Neural progenitor cell (in vitro differentiated cells): ENCODE results near the gene WFDC11. TPM values are rescaled to one million over a fixed set of nuclear protein-coding genes. Genes with fewer than 3 reads are reported as not detected.
A peak's percentile ranks its signal among the peaks of the same experiment; 100 is the strongest.

ENCODE experiments used
- DNase-seq: peaks from one replicate; pipeline ENCODE4 v3.0.0-alpha.2; 2016; ENCODE audit warnings: low spot score
- H2AFZ ChIP-seq: fragments of 200-600 bp; sonication (generic); replicated peaks from 2 replicates; pipeline ENCODE4 v1.6.1; 2016; ENCODE audit warnings: antibody characterized with exemption
- H3F3A ChIP-seq: fragments of 200-600 bp; sonication (generic); 2 replicates; pipeline ENCODE4 v1.6.1; 2016; ENCODE audit warnings: antibody characterized with exemption, low read depth
- H3K27ac ChIP-seq: fragments of 200-600 bp; sonication (generic); 2 replicates; pipeline ENCODE4 v1.5.1; 2016; ENCODE audit warnings: mild to moderate bottlenecking
- H3K27me3 ChIP-seq: fragments of 200-600 bp; sonication (generic); 2 replicates; pipeline ENCODE4 v1.6.1; 2016; ENCODE audit warnings: mild to moderate bottlenecking, moderate library complexity
- H3K36me3 ChIP-seq: fragments of 200-600 bp; sonication (generic); 2 replicates; pipeline ENCODE4 v1.5.1; 2016
- H3K4me1 ChIP-seq: fragments of 200-600 bp; sonication (generic); 2 replicates; pipeline ENCODE4 v1.6.1; 2016; ENCODE audit warnings: mixed run types
- H3K4me2 ChIP-seq: fragments of 200-600 bp; sonication (generic); 2 replicates; pipeline ENCODE4 v1.6.1; 2016
- H3K4me3 ChIP-seq: fragments of 200-600 bp; sonication (generic); 2 replicates; pipeline ENCODE4 v1.5.1; 2016
- H3K79me2 ChIP-seq: fragments of 200-600 bp; sonication (generic); 2 replicates; pipeline ENCODE4 v1.6.1; 2016; ENCODE audit warnings: low read depth
- H3K9ac ChIP-seq: fragments of 200-600 bp; sonication (generic); 2 replicates; pipeline ENCODE4 v1.6.1; 2016
- H3K9me3 ChIP-seq: fragments of 200-600 bp; sonication (generic); 2 replicates; pipeline ENCODE4 v1.5.1; 2016; ENCODE audit warnings: low read depth
- H4K20me1 ChIP-seq: fragments of 200-600 bp; sonication (generic); 2 replicates; pipeline ENCODE4 v1.6.1; 2016; ENCODE audit warnings: low read depth
- H3K27ac Mint-ChIP-seq: 3 replicates; pipeline ENCODE4 v1.8.0; 2021; ENCODE audit warnings: mixed read lengths
- H3K27me3 Mint-ChIP-seq: 2 replicates; pipeline ENCODE4 v1.8.0; 2022; ENCODE audit warnings: low read depth, mild to moderate bottlenecking, inconsistent platforms, moderate library complexity, mixed read lengths; ENCODE audit not compliant: insufficient read depth
- H3K36me3 Mint-ChIP-seq: 3 replicates; pipeline ENCODE4 v1.8.0; 2021; ENCODE audit warnings: mixed read lengths
- H3K4me1 Mint-ChIP-seq: 3 replicates; pipeline ENCODE4 v1.8.0; 2021; ENCODE audit warnings: mixed read lengths
- H3K4me3 Mint-ChIP-seq: 3 replicates; pipeline ENCODE4 v1.8.0; 2021; ENCODE audit warnings: mild to moderate bottlenecking, moderate library complexity, mixed read lengths
- H3K9me3 Mint-ChIP-seq: 3 replicates; pipeline ENCODE4 v1.8.0; 2020; ENCODE audit warnings: mixed read lengths
- EZH2 ChIP-seq: fragments of 200-600 bp; sonication (generic); IDR thresholded peaks from 2 replicates; pipeline ENCODE4 v1.6.1; 2017; ENCODE audit warnings: antibody characterized with exemption, mild to moderate bottlenecking, moderate library complexity
- EZH2phosphoT487 ChIP-seq: fragments of 200-600 bp; sonication (generic); IDR thresholded peaks from 2 replicates; pipeline ENCODE4 v1.6.1; 2017; ENCODE audit warnings: antibody characterized with exemption
- total RNA-seq: library from RNA; depleted of rRNA; stranded (reverse); fragments of >200 nt; gene quantifications from 2 replicates; pipeline ENCODE4 v1.2.3, GENCODE V29; 2015; ENCODE audit warnings: low replicate concordance
- TF ChIP-seq, protein P1 (sequence below): fragments of 200-600 bp; sonication (generic); IDR thresholded peaks from 2 replicates; pipeline ENCODE4 v1.5.1; 2017; ENCODE audit warnings: antibody characterized with exemption, mild to moderate bottlenecking

WFDC11 gene
- total RNA-seq, 1 donor from 2014 or later, result not detected

DNA sequence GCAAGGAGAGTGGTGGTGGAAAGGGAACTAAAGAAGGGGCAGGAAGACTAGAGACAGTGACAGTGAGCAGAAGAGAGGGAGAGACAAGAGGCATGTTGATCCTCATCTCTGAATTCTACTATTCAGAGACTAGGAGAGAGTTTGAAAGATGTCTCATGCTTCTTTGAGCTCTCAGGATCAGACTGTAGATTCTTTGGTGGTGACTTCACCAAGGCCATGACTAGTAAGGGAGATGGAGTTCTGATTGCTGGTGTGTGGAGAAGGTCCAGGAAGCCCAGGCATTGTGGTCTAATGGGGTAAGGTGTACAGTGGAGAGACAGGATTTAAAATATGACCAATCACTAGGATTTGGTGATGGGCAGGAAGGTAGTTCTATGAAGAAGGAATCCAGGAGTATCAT, 39.7 kb downstream of the WFDC11 start:
- Histone ChIP-seq H3K27ac (no peak overlapping the region), H3K36me3 (no peaks in the 10 kb centered on the region), H3K9ac (no peak overlapping the region), H3K4me2 (no peak overlapping the region), H3K9me3 (no peaks in the 10 kb centered on the region), H2AFZ (no peak overlapping the region), H3K4me3 (no peak overlapping the region), H3K27me3 (no peaks in the 10 kb centered on the region), H4K20me1 (no peaks in the 10 kb centered on the region), H3K79me2 (no peaks in the 10 kb centered on the region), H3K4me1 (no peaks in the 10 kb centered on the region), H3F3A (no peaks in the 10 kb centered on the region)
- TF ChIP-seq EZH2, result no peak
- TF ChIP-seq EZH2phosphoT487, result no peak
- TF ChIP-seq, protein P1, sequence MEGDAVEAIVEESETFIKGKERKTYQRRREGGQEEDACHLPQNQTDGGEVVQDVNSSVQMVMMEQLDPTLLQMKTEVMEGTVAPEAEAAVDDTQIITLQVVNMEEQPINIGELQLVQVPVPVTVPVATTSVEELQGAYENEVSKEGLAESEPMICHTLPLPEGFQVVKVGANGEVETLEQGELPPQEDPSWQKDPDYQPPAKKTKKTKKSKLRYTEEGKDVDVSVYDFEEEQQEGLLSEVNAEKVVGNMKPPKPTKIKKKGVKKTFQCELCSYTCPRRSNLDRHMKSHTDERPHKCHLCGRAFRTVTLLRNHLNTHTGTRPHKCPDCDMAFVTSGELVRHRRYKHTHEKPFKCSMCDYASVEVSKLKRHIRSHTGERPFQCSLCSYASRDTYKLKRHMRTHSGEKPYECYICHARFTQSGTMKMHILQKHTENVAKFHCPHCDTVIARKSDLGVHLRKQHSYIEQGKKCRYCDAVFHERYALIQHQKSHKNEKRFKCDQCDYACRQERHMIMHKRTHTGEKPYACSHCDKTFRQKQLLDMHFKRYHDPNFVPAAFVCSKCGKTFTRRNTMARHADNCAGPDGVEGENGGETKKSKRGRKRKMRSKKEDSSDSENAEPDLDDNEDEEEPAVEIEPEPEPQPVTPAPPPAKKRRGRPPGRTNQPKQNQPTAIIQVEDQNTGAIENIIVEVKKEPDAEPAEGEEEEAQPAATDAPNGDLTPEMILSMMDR, result no peak
- Mint-ChIP-seq H3K27me3 (peaks cover 3% of the 10 kb centered on the region), H3K36me3 (no peaks in the 10 kb centered on the region), H3K9me3 (no peaks in the 10 kb centered on the region), H3K4me3 (no peak overlapping the region), H3K27ac (no peak overlapping the region), H3K4me1 (no peaks in the 10 kb centered on the region)
- no peak for DNase-seq

DNA sequence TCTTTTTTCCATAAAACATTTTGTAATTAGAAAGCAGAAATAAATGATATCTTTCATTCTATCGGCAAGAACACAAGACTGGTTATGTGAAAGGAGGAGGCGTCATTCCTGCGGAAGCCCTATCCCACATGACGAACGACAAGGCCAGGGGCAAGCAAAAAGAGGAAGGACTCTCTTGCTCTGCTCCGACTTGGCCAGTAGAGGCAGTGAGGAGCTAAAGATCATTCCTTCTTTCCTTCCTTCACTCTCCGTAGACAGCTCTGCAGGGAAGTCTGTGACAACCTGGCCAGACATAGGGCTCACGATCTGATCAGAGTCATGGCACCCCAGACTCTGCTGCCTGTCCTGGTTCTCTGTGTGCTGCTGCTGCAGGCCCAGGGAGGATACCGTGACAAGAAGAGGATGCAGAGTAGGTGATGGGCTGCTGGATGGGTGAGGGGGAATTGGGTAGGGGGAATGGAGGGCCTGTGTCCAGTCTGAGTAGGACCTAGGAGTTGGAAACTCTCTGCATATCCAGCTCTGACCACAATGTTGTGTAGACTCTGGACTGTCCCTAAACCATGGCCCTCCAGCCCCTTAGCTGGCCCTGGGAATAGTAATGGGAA, 40.4 kb downstream of the WFDC11 start, which contains the start of gene WFDC10A:
TSS of gene WFDC10A (plus strand) at position 244 of the 605 bp plus-strand sequence. CDS start at position 319, 75 bp downstream.
- H3K4me1 Mint-ChIP-seq, result no peaks in the 10 kb centered on the region
- H3K27me3 Mint-ChIP-seq, result peaks cover 3% of the 10 kb centered on the region
- no peaks in the 10 kb centered on the region for H3K9me3 Mint-ChIP-seq
- Histone ChIP-seq H3K4me3 (no peak within 1 kb of the TSS), H3K4me1 (no peaks in the 10 kb centered on the region), H3K9me3 (no peaks in the 10 kb centered on the region), H3K9ac (no peak within 1 kb of the TSS), H3K27ac (no peak within 1 kb of the TSS), H3K79me2 (no peaks in the 10 kb centered on the region), H3K27me3 (no peaks in the 10 kb centered on the region), H3F3A (no peaks in the 10 kb centered on the region), H3K4me2 (no peak within 1 kb of the TSS), H3K36me3 (no peaks in the 10 kb centered on the region), H2AFZ (peak within 1 kb of the TSS; percentile 95), H4K20me1 (no peaks in the 10 kb centered on the region)
- DNase-seq, result peak; percentile 66
- H3K36me3 Mint-ChIP-seq, result no peaks in the 10 kb centered on the region
- no peak for TF ChIP-seq EZH2phosphoT487
- TF ChIP-seq, protein P1, result peak; percentile 72
- no peak within 1 kb of the TSS for H3K4me3 Mint-ChIP-seq
- no peak within 1 kb of the TSS for H3K27ac Mint-ChIP-seq

DNA sequence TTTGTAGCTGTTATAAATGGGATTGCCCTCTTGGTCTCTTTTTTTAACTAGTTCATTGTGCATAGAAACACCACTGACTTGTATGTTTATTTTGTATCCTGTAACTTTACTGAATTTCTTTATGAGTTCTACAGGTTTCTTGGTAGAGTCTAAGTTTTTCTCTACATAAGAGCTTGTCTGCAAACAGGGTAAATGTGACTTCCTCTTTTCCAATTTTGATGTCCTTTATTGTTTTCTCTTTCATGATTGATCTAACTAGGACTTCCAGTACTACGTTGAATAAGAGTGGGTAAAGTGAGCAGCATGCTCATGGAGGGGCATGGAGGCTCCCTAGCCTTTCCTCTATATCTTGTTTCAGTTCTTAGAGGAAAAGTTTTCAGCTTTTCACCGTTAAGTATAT, 43.5 kb downstream of the WFDC11 start:
- TF ChIP-seq EZH2 (no peak), EZH2phosphoT487 (no peak)
- TF ChIP-seq, protein P1, result no peak
- Mint-ChIP-seq H3K27ac (no peak overlapping the region), H3K9me3 (no peaks in the 10 kb centered on the region), H3K36me3 (no peaks in the 10 kb centered on the region), H3K4me3 (no peak overlapping the region), H3K4me1 (no peaks in the 10 kb centered on the region), H3K27me3 (peaks cover 3% of the 10 kb centered on the region)
- no peaks in the 10 kb centered on the region for H3K79me2 ChIP-seq
- no peaks in the 10 kb centered on the region for H4K20me1 ChIP-seq
- no peaks in the 10 kb centered on the region for H3K9me3 ChIP-seq
- H3F3A ChIP-seq, result no peaks in the 10 kb centered on the region
- H3K27me3 ChIP-seq, result no peaks in the 10 kb centered on the region
- H2AFZ ChIP-seq, result no peak overlapping the region
- no peak overlapping the region for H3K4me3 ChIP-seq
- no peaks in the 10 kb centered on the region for H3K36me3 ChIP-seq
- no peak overlapping the region for H3K4me2 ChIP-seq
- no peak overlapping the region for H3K9ac ChIP-seq
- DNase-seq, result no peak
- no peak overlapping the region for H3K27ac ChIP-seq
- no peaks in the 10 kb centered on the region for H3K4me1 ChIP-seq
